Measurements from ENCODE around the gene ELOVL6.
"Not testable (repeated sequence)": the region's sequence is repeated elsewhere in the genome, so short reads cannot be mapped to it uniquely, and the experiment has no call there.

Gene ELOVL6, protein sequence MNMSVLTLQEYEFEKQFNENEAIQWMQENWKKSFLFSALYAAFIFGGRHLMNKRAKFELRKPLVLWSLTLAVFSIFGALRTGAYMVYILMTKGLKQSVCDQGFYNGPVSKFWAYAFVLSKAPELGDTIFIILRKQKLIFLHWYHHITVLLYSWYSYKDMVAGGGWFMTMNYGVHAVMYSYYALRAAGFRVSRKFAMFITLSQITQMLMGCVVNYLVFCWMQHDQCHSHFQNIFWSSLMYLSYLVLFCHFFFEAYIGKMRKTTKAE

DNA sequence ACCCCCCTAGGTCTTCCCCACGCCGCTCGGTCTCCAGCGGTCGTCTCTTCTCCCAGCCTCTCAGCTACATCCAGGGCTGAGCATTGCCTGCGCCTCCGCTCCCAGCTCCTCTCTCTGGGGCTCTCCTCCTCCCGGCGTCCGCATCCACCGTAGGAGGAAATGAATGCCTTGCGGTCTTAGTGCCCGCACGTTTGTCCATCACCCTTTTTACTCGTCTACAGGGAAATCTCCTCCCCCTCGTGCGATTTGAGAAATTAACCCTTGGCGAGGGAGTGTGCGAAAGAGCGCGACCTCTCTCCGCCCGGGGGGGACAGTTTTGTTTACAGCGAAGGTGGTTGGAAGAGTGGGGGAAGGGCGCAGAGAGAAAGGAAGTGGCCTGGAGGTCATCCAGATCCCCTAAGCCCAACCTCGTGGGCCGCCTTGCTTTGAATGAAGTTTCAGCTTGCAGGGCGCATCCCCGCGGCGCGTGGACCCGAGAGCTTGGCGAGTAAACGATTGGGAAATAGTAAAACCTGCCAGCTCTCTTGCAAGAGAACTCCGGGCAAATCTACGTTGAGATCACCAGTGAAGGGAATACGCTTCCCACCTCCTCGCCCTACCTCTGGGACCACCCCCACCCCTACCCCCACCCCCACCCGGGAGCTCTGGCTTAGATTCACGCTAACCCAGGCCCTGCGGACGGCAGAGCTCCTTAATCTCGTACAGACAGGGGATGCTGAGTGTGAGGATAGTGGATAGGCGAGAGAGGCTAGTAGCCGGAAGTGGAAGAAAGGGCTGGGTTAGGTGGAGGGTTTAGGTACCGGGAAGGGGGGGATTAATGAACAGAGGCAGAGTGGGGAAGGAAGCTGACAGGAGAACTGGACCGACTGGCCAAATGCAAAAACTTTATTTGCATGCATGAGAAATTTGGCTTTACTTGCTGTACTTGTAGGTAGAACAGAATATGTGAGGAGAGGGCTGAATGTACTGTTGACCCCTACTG is at the start of gene ELOVL6:
TSS of gene ELOVL6 (minus strand) at position 181 of the 982 bp plus-strand sequence. CDS start 280 bp downstream, outside the sequence.
- TF ChIP-seq, protein P1, sequence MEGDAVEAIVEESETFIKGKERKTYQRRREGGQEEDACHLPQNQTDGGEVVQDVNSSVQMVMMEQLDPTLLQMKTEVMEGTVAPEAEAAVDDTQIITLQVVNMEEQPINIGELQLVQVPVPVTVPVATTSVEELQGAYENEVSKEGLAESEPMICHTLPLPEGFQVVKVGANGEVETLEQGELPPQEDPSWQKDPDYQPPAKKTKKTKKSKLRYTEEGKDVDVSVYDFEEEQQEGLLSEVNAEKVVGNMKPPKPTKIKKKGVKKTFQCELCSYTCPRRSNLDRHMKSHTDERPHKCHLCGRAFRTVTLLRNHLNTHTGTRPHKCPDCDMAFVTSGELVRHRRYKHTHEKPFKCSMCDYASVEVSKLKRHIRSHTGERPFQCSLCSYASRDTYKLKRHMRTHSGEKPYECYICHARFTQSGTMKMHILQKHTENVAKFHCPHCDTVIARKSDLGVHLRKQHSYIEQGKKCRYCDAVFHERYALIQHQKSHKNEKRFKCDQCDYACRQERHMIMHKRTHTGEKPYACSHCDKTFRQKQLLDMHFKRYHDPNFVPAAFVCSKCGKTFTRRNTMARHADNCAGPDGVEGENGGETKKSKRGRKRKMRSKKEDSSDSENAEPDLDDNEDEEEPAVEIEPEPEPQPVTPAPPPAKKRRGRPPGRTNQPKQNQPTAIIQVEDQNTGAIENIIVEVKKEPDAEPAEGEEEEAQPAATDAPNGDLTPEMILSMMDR (IDR thresholded peaks at IDR 0.05), result no peak
- H3K27ac ChIP-seq, result peak within 1 kb of the TSS in 1 of 2 donors; percentile 89
- peak within 1 kb of the TSS; percentile 93 for H3K4me3 ChIP-seq
- DNase-seq (ENCODE audit: low spot score), result no peak

DNA sequence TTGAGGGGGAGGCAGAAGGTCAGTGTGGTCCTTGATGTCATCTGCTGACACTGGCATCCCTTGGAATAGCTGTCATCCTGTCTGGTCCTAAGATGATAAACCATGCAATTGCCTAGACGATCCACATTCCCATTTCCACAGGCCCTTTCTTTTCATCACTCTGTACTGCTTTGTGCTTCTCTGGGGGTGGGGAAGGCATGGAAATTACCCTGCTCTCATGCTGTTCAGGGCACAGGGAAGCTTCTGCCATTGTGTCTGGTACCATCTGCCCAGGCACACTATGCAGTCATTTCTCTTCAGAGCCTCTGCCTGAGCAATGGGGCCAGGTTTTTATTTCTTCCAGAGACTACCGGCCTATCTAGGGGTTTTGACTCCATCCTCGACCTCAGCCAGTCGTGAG is 49.7 kb upstream of the ELOVL6 start:
- DNase-seq (ENCODE audit: low spot score), result no peak
- H3K27ac ChIP-seq, result no peak overlapping the region
- TF ChIP-seq, protein P1 (IDR thresholded peaks at IDR 0.05), result no peak

DNA sequence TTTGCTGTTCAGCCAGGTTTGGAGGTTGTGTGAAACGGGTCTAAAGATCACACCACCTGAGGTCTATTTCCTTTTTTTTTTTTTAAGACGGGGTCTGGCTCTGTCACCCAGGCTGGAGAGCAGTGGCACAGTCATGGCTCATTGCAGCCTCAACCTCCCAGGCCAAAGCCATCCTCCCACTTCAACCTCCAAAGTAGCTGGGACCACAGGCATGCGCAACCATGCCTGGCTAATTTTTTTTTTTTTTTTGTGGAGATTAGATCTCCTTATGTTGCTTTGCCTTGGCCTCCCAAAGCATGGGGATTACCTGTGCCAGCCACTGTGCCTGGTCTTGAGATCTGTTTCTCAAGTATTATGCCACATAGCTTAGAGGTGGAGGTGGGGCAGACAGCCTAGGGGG is 49.2 kb upstream of the ELOVL6 start:
- no peak for DNase-seq (ENCODE audit: low spot score)
- no peak overlapping the region for H3K4me3 ChIP-seq
- TF ChIP-seq, protein P1 (IDR thresholded peaks at IDR 0.05), result no peak
- no peak overlapping the region for H3K27ac ChIP-seq

More for the DNA sequence above, 49.7 kb upstream of the ELOVL6 start:
- no peak overlapping the region for H3K4me3 ChIP-seq

DNA sequence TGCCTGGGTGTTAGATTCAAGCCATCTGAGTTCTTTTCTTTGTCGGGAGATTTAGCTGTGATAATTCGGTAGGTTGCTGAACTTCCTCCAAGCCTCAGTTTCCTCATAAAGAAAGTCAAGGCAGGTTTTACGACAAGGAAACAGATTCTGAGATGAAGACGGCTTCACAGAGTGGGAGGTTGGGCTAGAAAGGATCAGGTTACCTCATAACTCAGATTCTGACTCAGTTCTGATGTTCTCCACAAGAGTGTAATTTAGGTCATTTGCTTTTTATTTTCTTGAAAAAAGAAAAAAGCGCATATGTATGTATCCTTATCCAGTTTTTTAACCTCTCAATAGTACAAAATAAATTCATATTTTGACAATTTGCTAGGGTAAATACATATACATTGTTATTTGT is 47.2 kb upstream of the ELOVL6 start:
- TF ChIP-seq, protein P1 (IDR thresholded peaks at IDR 0.05), result no peak
- no peak for DNase-seq (ENCODE audit: low spot score)
- Histone ChIP-seq H3K27ac (no peak overlapping the region), H3K4me3 (no peak overlapping the region)

DNA sequence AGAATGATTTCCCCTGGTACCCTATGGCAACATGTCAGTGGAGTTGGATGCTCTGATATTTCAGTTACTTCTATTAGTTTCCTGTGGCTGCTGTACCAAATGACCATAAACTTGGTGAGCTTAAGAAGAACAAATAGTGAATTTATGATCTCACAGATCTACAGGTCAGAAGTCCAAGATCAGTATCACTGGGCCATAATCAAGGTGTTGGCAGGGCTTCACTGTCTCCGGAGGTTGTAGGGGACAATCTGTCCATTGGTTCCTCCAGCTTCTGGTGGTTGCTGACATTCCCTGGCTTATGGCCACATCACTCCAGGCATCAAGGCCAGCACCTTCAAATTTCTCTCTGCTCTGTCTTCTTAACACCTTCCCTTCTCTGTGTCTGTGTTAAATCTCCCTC is 37.9 kb upstream of the ELOVL6 start:
- TF ChIP-seq, protein P1 (IDR thresholded peaks at IDR 0.05), result no peak
- no peak overlapping the region for H3K27ac ChIP-seq
- DNase-seq (ENCODE audit: low spot score), result no peak
- no peak overlapping the region for H3K4me3 ChIP-seq

DNA sequence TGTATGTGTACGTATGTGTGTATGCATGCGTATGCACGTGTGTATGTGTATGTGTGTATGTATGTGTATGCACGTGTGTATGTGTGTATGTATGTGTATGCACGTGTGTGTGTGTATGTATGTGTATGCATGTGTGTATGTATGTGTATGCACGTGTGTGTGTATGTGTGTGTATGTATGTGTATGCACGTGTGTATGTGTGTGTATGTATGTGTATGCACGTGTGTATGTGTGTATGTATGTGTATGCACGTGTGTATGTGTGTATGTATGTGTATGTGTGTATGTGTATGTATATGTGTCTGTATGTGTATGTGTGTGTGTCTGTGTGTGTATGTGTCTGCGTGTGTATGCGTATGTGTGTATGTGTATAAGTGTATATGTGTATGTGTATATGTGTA is 35.2 kb upstream of the ELOVL6 start:
- DNase-seq (ENCODE audit: low spot score); H3K27ac ChIP-seq: not testable (repeated sequence)

DNA sequence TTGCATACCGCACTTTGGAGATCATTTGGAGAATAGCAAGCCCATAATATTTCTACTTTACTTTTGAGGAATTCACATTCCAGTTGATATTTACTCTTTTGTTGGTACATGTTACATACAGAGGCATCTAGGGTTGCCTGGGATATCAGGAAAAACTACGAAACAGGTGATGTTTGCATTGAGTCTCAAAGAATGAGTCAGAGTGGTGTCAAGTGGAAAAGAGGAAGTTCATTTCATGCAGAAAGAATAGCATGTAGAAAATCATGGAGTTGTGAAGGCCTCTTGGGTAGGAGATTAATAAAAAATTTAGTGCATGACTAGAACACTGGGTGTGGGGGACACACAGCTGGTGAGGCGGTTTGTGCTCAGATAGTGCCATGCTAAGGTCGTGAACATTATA is 33.5 kb upstream of the ELOVL6 start:
- TF ChIP-seq, protein P1 (IDR thresholded peaks at IDR 0.05), result no peak
- no peak for DNase-seq (ENCODE audit: low spot score)
- no peak overlapping the region for H3K4me3 ChIP-seq
- no peak overlapping the region for H3K27ac ChIP-seq

More for the DNA sequence above, 35.2 kb upstream of the ELOVL6 start:
- H3K4me3 ChIP-seq, result not testable (repeated sequence)
